ENCODE data around the gene APOL2. TPM values are rescaled to one million over a fixed set of nuclear protein-coding genes. Genes with fewer than 3 reads are reported as not detected.

Gene APOL2
- total RNA-seq, 1 donor from 2014 or later, result 42.5 TPM

DNA sequence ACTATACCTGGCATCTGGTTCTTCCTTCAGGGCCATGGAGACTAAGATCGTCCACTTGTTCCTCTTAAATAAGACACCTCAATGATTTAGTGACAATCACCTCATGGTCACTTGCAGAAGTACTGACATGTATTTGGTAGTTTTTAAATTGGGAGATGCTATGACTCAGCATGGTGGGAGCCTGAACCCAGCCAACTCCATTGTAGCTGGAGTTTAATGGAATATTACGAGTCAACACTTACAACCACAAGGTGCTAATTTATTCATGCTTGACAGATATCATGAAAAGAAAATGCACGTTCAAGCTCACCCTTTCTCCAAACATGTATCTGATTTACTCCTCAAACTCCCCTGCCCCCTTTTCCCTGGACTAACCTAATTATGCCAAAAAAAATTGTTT, 62.2 kb downstream of the APOL2 start:
- no peak for DNase-seq (ENCODE audit: low read depth in 2 of 2)

Other genes with a start within 250 kb of the APOL2 start
- gene RBFOX2, start 210.7 kb downstream of the APOL2 start, total RNA-seq, result 83.1 and 89.4 TPM in 2 replicates
- gene APOL3, start 78.8 kb downstream of the APOL2 start, total RNA-seq, result 95.7 and 176 TPM in 2 replicates
- gene APOL4, start 37.7 kb downstream of the APOL2 start, total RNA-seq, result 2.0 and 5.0 TPM in 2 replicates
- gene APOL1, start 13.6 kb upstream of the APOL2 start, total RNA-seq, result 5.8 and 12.2 TPM in 2 replicates
- gene MYH9, start 148.4 kb upstream of the APOL2 start, total RNA-seq, result 409 and 410 TPM in 2 replicates
- 16.1 and 21.2 TPM in 2 replicates for gene TXN2, start 242.1 kb upstream of the APOL2 start, total RNA-seq

Data from lung microvascular endothelial cell (primary cell).